Choroid plexus epithelial cell (primary cell): ENCODE data around the gene PTTG2.

Source experiments
- DNase-seq: peaks from one replicate; pipeline ENCODE4 v3.0.0-alpha.2; 2010; ENCODE audit warnings: low read depth
- H3K4me3 ChIP-seq: 2 replicates; pipeline ENCODE4 v1.5.1; 2011; ENCODE audit warnings: low read depth, mild to moderate bottlenecking, control low read depth, low read length, moderate library complexity
- CTCF ChIP-seq: conservative IDR thresholded peaks from 2 replicates; pipeline ENCODE4 v1.5.1; 2011; ENCODE audit warnings: low read depth, mild to moderate bottlenecking, control low read depth, inconsistent platforms, low read length, moderate library complexity

PTTG2 gene

DNA sequence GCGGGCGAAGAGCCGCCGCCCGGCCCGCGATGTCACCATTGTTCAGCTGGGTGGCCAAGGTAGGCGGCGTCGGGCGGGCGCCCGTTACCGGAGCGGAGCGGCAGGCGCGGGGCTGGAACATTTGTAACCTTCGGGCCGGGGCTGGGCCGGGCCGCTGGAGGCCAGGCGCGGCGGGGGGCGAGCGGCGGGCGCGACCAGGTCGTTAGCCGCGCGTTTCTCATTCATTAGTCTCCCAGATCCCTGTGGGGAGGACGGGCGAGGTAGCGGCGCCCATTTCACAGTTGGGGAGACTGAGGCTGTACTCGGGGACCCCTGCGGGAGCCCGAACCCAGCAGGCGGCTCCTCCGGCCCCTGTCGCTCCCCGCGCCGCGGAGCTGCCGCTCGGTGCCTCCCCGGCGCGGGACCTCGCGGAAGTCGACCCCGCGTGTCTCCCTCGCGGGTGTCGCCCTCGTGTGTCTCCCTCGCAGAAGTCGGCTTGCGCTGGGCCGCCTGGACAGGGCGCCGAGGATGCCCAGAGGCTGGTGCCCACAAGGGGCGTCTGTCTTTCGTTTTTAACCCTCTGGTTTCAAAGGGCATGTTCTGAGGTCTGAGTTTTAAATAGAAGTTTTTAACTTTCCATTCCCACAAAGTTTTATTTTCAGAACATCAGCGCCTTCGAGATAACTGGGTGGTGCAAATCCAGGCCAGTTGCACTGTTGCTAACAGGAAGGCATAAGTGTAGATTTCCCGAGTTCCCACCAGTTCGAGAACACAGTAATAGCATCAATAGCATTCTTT is 17.5 kb downstream of the PTTG2 start:
- H3K4me3 ChIP-seq, result peak overlapping the region; percentile 71
- TF ChIP-seq CTCF, result peak; percentile 62
- DNase-seq, result peak; percentile 72

DNA sequence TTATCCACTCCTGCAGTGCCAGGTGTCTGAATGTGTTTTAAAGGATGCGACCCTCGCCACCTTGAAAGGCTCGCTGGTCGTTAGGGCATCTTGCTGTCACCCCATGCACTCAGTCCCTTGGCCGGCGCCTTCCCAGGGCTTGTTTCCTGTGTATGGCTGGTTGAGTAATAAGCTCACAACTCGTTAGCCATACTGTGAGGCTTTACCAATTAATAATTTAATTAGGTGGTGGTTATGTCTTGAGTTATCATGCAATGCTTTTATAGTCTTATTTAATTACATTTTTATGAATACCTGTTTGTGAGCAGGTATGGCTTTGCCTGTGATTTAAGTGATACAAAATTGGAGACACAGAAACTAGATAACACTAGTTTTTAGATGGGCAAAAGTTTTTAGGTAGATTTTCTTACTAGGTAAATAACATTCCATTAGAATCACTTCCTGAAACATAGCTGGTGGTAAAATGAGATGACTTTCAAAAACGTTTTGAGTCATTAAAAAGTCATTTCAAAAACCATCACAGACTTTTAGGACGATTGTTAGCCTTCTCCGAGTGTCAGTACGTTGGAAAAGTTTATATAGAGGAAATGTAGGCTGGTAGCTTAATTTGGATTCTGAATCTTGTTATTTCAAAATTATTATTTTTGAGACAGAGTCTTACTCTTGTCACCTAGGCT is 18.2 kb downstream of the PTTG2 start:
- DNase-seq, result no peak

GRCh38 chr4:37980246-37980645 is 20.0 kb downstream of the PTTG2 start:
- no peak for TF ChIP-seq CTCF

More for the DNA sequence above, 18.2 kb downstream of the PTTG2 start:
- TF ChIP-seq CTCF, result no peak
- peak overlapping the region; percentile 71 for H3K4me3 ChIP-seq

DNA sequence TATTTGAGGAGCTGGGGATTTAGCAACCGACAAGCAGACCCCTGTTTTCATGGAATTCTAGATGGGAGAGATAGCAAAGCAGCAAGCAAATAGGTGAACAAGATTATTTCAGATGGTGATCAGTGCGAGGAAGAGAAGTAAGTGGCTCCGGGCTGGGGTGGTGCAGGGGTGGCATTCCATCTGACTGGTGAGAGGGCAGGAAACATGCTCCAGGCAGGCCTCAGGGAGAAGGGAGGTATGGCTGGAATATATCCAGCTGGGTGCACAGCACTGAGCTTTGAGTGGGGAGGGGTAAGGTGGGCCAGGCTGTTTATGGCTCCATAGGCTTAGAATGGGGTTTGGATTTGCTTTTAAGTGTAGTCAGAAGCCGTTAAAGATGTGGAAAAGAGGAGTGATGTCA is 21.2 kb downstream of the PTTG2 start:
- TF ChIP-seq CTCF, result no peak
- no peak for DNase-seq
- H3K4me3 ChIP-seq, result no peak overlapping the region

More at GRCh38 chr4:37980246-37980645, 20.0 kb downstream of the PTTG2 start:
- H3K4me3 ChIP-seq, result no peak overlapping the region
- DNase-seq, result no peak

DNA sequence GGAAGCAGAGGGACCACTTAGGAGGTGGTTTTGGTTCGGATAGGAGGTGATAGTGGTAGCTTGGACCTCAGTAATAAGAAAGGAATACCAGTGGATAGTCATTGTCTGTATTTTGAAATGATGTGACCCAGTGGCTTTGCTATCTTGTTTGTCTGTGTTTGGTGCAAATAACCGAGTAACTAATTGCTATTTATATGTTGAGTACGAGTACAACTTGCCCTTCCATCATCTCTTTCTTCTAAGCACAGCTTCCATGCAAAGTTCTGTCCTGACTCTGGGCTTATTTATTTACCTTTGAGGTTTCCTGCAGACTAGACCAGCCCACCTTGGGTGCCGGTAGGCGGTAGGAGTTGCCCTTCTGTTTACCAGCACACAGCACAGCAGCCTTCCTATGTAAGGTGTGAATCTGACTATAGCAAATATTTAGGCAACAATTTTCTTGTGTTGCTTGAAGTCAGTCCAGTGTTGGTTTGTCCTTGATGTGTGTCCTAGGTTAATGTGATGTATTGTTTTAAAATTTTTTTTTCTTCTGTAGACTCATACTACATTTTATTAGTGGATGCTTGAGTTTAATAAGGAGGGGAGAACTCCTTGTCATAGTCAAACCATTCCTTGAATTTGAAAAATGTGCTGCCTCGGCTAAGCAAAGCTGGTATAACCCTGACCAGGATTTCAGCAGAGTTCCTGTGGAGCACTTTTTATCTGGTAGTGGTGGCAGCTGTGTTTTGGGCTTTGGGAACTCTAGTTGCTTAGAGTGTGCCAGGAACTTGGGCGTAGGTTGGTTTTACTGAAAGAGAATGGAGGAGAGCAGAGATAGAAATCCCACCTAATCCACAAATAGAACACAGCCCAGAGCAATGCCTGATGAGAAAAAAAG is 21.9 kb downstream of the PTTG2 start:
- no peak overlapping the region for H3K4me3 ChIP-seq
- DNase-seq, result peak; percentile 53
- no peak for TF ChIP-seq CTCF

DNA sequence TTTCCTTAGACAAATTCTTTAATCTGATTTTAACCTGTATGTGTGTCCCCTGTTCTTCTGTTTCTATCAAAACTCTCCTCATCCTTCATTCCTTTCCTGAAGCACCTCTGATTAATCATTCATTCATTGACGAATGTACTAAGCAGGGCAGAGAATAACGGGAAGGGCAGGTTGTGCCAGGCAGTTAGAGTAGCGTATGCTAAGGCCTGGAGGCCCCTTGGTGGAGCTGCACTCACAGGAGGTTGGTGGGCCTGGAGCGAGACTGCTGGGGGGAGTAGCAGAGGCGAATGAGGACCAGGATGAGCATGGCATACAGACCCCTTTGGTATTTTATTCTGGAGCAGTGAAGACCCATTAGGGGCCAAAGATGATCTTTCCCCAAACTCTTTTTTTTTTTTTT is 22.5 kb downstream of the PTTG2 start:
- H3K4me3 ChIP-seq, result no peak overlapping the region
- no peak for DNase-seq
- TF ChIP-seq CTCF, result no peak
